Neural cell (in vitro differentiated cells): Measurements from ENCODE around the gene GSE1.

Experiments used
- CTCF ChIP-seq: fragments of 450-650 bp; IDR thresholded peaks from 2 replicates; pipeline ENCODE4 v1.5.1; 2014; ENCODE audit warnings: antibody characterized with exemption, mild to moderate bottlenecking, moderate library complexity; ENCODE audit not compliant: poor library complexity, severe bottlenecking
- POLR2AphosphoS5 ChIP-seq: IDR thresholded peaks from 2 replicates; pipeline ENCODE4 v1.6.1; 2012
- RAD21 ChIP-seq: fragments of 450-650 bp; conservative IDR thresholded peaks from 2 replicates; pipeline ENCODE4 v1.6.1; 2014; ENCODE audit warnings: antibody characterized with exemption, mild to moderate bottlenecking, moderate library complexity
- SMC3 ChIP-seq: fragments of 450-650 bp; conservative IDR thresholded peaks from 2 replicates; pipeline ENCODE4 v1.6.1; 2014; ENCODE audit warnings: antibody characterized with exemption, mild to moderate bottlenecking, moderate library complexity; ENCODE audit not compliant: poor library complexity
- TAF1 ChIP-seq: IDR thresholded peaks from 2 replicates; pipeline ENCODE4 v1.6.1; 2012; ENCODE audit warnings: low read depth

- TF ChIP-seq CTCF (no peak), SMC3 (no peak), TAF1 (no peak), RAD21 (no peak), POLR2AphosphoS5 (no peak)
These were observed 11.0 kb downstream of the GSE1 start for GRCh38 chr16:85623997-85624601.
